HK-2 (cell line): Measurements from ENCODE around the gene PICALM.

Experiments
- DNase-seq: peaks from one replicate; pipeline ENCODE4 v3.0.0-alpha.2; 2018; ENCODE audit not compliant: unreplicated experiment

Gene PICALM

GRCh38 chr11:86081455-86081854 is 12.6 kb upstream of the PICALM start:
- no peak for DNase-seq

GRCh38 chr11:86079421-86079820 is 10.5 kb upstream of the PICALM start:
- no peak for DNase-seq

GRCh38 chr11:86073948-86074347 is 5.1 kb upstream of the PICALM start:
- no peak for DNase-seq

GRCh38 chr11:86072211-86072610 is 3.3 kb upstream of the PICALM start:
- no peak for DNase-seq

GRCh38 chr11:86070142-86071056 is 1.5 kb upstream of the PICALM start:
- no peak for DNase-seq

- DNase-seq, result peak; percentile 55
These were observed 671 bp upstream of the PICALM start for GRCh38 chr11:86069408-86070101.

GRCh38 chr11:86068138-86068871 is 579 bp downstream of the PICALM start:
- peak; percentile 27 for DNase-seq

GRCh38 chr11:86067851-86068137 is 1.1 kb downstream of the PICALM start:
- no peak for DNase-seq

GRCh38 chr11:86067009-86067850 is 1.7 kb downstream of the PICALM start:
- no peak for DNase-seq

GRCh38 chr11:86066657-86067008 is 2.3 kb downstream of the PICALM start:
- DNase-seq, result no peak

GRCh38 chr11:86066033-86066432 is 2.9 kb downstream of the PICALM start:
- no peak for DNase-seq

GRCh38 chr11:86064220-86064803 is 4.6 kb downstream of the PICALM start:
- DNase-seq, result no peak

- DNase-seq, result no peak
These were observed 5.3 kb downstream of the PICALM start for GRCh38 chr11:86063536-86063935.

GRCh38 chr11:86062719-86063118 is 6.2 kb downstream of the PICALM start:
- DNase-seq, result no peak

- DNase-seq, result no peak
These were observed 7.2 kb downstream of the PICALM start for GRCh38 chr11:86061483-86062205.

GRCh38 chr11:86060544-86060943 is 8.3 kb downstream of the PICALM start:
- DNase-seq, result no peak

- DNase-seq, result no peak
These were observed 10.5 kb downstream of the PICALM start for GRCh38 chr11:86058360-86058759.

GRCh38 chr11:86056351-86056854 is 12.5 kb downstream of the PICALM start:
- DNase-seq, result no peak

- DNase-seq, result no peak
These were observed 15.9 kb downstream of the PICALM start for GRCh38 chr11:86052693-86053641.
